Neuronal stem cell (in vitro differentiated cells): ENCODE measurements around the gene VAMP7. TPM values are rescaled to one million over a fixed set of nuclear protein-coding genes. Genes with fewer than 3 reads are reported as not detected.
"Not testable (repeated sequence)": the region's sequence is repeated elsewhere in the genome, so short reads cannot be mapped to it uniquely, and the experiment has no call there.

Source experiments
- DNase-seq: peaks from one replicate; pipeline ENCODE4 v3.0.0-alpha.2; 2013; ENCODE audit warnings: low spot score
- H2AFZ ChIP-seq: one replicate; pipeline ENCODE4 v1.6.1; 2013; ENCODE audit warnings: mild to moderate bottlenecking, low read length, inconsistent platforms
- H2AK5ac ChIP-seq: 2 replicates; pipeline ENCODE4 v1.6.1; 2013; ENCODE audit warnings: low read depth, mild to moderate bottlenecking, inconsistent platforms, low read length, moderate library complexity, mixed read lengths
- H2BK120ac ChIP-seq: 2 replicates; pipeline ENCODE4 v1.6.1; 2013; ENCODE audit warnings: low read depth, mild to moderate bottlenecking, inconsistent platforms, low read length, moderate library complexity, mixed read lengths
- H2BK12ac ChIP-seq: one replicate; pipeline ENCODE4 v1.6.1; 2013; ENCODE audit warnings: low read length, inconsistent platforms
- H2BK15ac ChIP-seq: 2 replicates; pipeline ENCODE4 v1.6.1; 2013; ENCODE audit warnings: mild to moderate bottlenecking, low read length, inconsistent platforms, mixed read lengths
- H2BK5ac ChIP-seq: one replicate; pipeline ENCODE4 v1.6.1; 2013; ENCODE audit warnings: inconsistent platforms, mild to moderate bottlenecking, low read length, moderate library complexity
- H3K14ac ChIP-seq: one replicate; pipeline ENCODE4 v1.6.1; 2013; ENCODE audit warnings: low read length, inconsistent platforms
- H3K18ac ChIP-seq: 2 replicates; pipeline ENCODE4 v1.6.1; 2013; ENCODE audit warnings: low read length, inconsistent platforms
- H3K23ac ChIP-seq: 2 replicates; pipeline ENCODE4 v1.6.1; 2013; ENCODE audit warnings: low read depth, mild to moderate bottlenecking, mixed read lengths, low read length, inconsistent platforms; ENCODE audit not compliant: poor library complexity
- H3K27ac ChIP-seq: replicated peaks from 3 replicates; pipeline ENCODE4 v1.5.1; 2013; ENCODE audit warnings: low read length, inconsistent platforms
- H3K27me3 ChIP-seq, 3 experiments: 2 replicates each; pipeline ENCODE4 v1.6.1; 2013; ENCODE audit warnings: low read length in 3 of 3, mild to moderate bottlenecking in 2 of 3, inconsistent platforms in 1 of 3, low read depth in 1 of 3, mixed read lengths in 1 of 3, moderate library complexity in 1 of 3; ENCODE audit not compliant: control insufficient read depth in 3 of 3, insufficient read depth in 3 of 3
- H3K36me3 ChIP-seq, 2 donors: replicated peaks in 1 of 2; 2 replicates each; pipeline ENCODE4 v1.6.1; 2013; ENCODE audit warnings: low read length in 2 of 2; ENCODE audit not compliant: control insufficient read depth in 2 of 2, insufficient read depth in 2 of 2
- H3K4ac ChIP-seq: 2 replicates; pipeline ENCODE4 v1.6.1; 2013; ENCODE audit warnings: inconsistent platforms, mild to moderate bottlenecking, low read length, moderate library complexity
- H3K4me1 ChIP-seq, 2 donors: 1 replicate in 1 of 2; 2 replicates in 1 of 2; pipeline ENCODE4 v1.6.1; 2013; ENCODE audit warnings: low read length in 2 of 2, low read depth in 1 of 2; ENCODE audit not compliant: control insufficient read depth in 2 of 2, insufficient read depth in 1 of 2
- H3K4me2 ChIP-seq: one replicate; pipeline ENCODE4 v1.6.1; 2013; ENCODE audit warnings: mild to moderate bottlenecking, low read length, inconsistent platforms; ENCODE audit not compliant: insufficient read depth, poor library complexity, severe bottlenecking
- H3K4me3 ChIP-seq, 2 donors: 2 replicates each; pipeline ENCODE4 v1.5.1; 2013; ENCODE audit warnings: low read length in 2 of 2, mild to moderate bottlenecking in 2 of 2, inconsistent platforms in 1 of 2, moderate library complexity in 1 of 2
- H3K79me1 ChIP-seq: one replicate; pipeline ENCODE4 v1.6.1; 2013; ENCODE audit warnings: low read depth, mild to moderate bottlenecking, inconsistent platforms, low read length, moderate library complexity
- H3K9ac ChIP-seq: one replicate; pipeline ENCODE4 v1.6.1; 2013; ENCODE audit warnings: mild to moderate bottlenecking, low read depth, low read length, inconsistent platforms; ENCODE audit not compliant: poor library complexity
- H3K9me3 ChIP-seq, 2 donors: replicated peaks in 1 of 2; 2 replicates each; pipeline versions ENCODE3 to v1.6.1; 2013; ENCODE audit warnings: low read length in 2 of 2, mild to moderate bottlenecking in 2 of 2, inconsistent platforms in 1 of 2, low read depth in 1 of 2, mixed read lengths in 1 of 2, moderate library complexity in 1 of 2; ENCODE audit not compliant: control insufficient read depth in 2 of 2, insufficient read depth in 1 of 2
- H4K8ac ChIP-seq: one replicate; pipeline ENCODE4 v1.6.1; 2013; ENCODE audit warnings: low read depth, mild to moderate bottlenecking, inconsistent platforms, low read length, moderate library complexity
- H4K91ac ChIP-seq: one replicate; pipeline ENCODE4 v1.6.1; 2013; ENCODE audit warnings: low read length, low read depth, mild to moderate bottlenecking, inconsistent platforms; ENCODE audit not compliant: poor library complexity
- WGBS, 2 donors: extraction: QIAGEN DNeasy Blood & Tissue Kit; methylation state at CpG; one replicate each; pipeline ENCODE4 v1.1.7; 2013; ENCODE audit warnings: missing lambda C conversion rate in 2 of 2, mixed read lengths in 1 of 2; ENCODE audit not compliant: insufficient read length in 2 of 2, insufficient replicate concordance in 1 of 2; ENCODE audit errors: extremely low coverage in 2 of 2; 5-methylcytosine and 5-hydroxymethylcytosine counted together
- polyA plus RNA-seq, 2 experiments: library from polyadenylated mRNA; stranded (reverse); fragments of 200-250 nt; gene quantifications; one replicate each; pipeline ENCODE4 v1.2.3, GENCODE V29; 2013

The VAMP7 gene
- 22.5 TPM for polyA plus RNA-seq (2013, experiment 1 of 2)
- polyA plus RNA-seq (2013, experiment 2 of 2), result 21.7 TPM

- H3K14ac ChIP-seq, result no peak within 1 kb of the TSS
- no peaks in the 10 kb centered on the region for H3K79me1 ChIP-seq
- peak within 1 kb of the TSS; percentile 26 for H3K23ac ChIP-seq
- peak; percentile 67 for DNase-seq
- H2AFZ ChIP-seq, result peak within 1 kb of the TSS; percentile 85
- H3K27ac ChIP-seq, result no peak within 1 kb of the TSS
- peaks cover 0 to 3% (median 0%) of the 10 kb centered on the region in 3 experiments for H3K27me3 ChIP-seq
- WGBS, 2 donors, result no CpG with 5 or more reads among the region's 48 CpGs
- no peak within 1 kb of the TSS for H4K8ac ChIP-seq
- H2BK120ac ChIP-seq, result no peak within 1 kb of the TSS
- H2AK5ac ChIP-seq, result no peak within 1 kb of the TSS
- H3K4me3 ChIP-seq, result peak within 1 kb of the TSS; percentile 68 to 98
- no peak within 1 kb of the TSS for H2BK15ac ChIP-seq
- no peak within 1 kb of the TSS for H4K91ac ChIP-seq
- H2BK5ac ChIP-seq, result no peak within 1 kb of the TSS
- peak within 1 kb of the TSS; percentile 57 for H3K4me2 ChIP-seq
- H3K4ac ChIP-seq, result no peak within 1 kb of the TSS
- H3K36me3 ChIP-seq, result no peaks in the 10 kb centered on the region
- H3K9ac ChIP-seq, result peak within 1 kb of the TSS; percentile 79
- H3K18ac ChIP-seq, result no peak within 1 kb of the TSS
- no peaks in the 10 kb centered on the region for H3K4me1 ChIP-seq
- H2BK12ac ChIP-seq, result no peak within 1 kb of the TSS
- H3K9me3 ChIP-seq, result peaks cover 0 to 5% of the 10 kb centered on the region in 2 donors
These were observed at the start of gene VAMP7 for GRCh38 chrX:155881158-155881993. VAMP7 (plus strand) TSS chrX:155881345; CDS start chrX:155889467, 8,122 bp downstream.

GRCh38 chrX:155841232-155841631 lies 39.9 kb upstream of the VAMP7 start:
- Histone ChIP-seq H3K79me1 (no peaks in the 10 kb centered on the region), H3K27me3 (no peaks in the 10 kb centered on the region), H2BK120ac (no peak overlapping the region), H2AFZ (no peak overlapping the region), H4K8ac (no peak overlapping the region), H3K23ac (no peak overlapping the region), H3K9me3 (no peaks in the 10 kb centered on the region), H3K27ac (no peak overlapping the region), H3K4me2 (no peak overlapping the region), H3K9ac (no peak overlapping the region), H2AK5ac (no peak overlapping the region), H2BK12ac (no peak overlapping the region), H2BK15ac (no peak overlapping the region), H4K91ac (no peak overlapping the region), H3K4ac (no peak overlapping the region), H3K36me3 (no peaks in the 10 kb centered on the region), H3K4me1 (no peaks in the 10 kb centered on the region), H3K4me3 (no peak overlapping the region), H3K18ac (no peak overlapping the region), H3K14ac (no peak overlapping the region), H2BK5ac (no peak overlapping the region)
- no peak for DNase-seq
- WGBS, 2 donors, result no CpG with 5 or more reads among the region's 3 CpGs

GRCh38 chrX:155851786-155852185 lies 29.4 kb upstream of the VAMP7 start:
- not testable (repeated sequence) for H3K9ac ChIP-seq, H2BK120ac ChIP-seq, H2AFZ ChIP-seq, H3K27ac ChIP-seq, H3K27me3 ChIP-seq, H3K79me1 ChIP-seq, H3K4me2 ChIP-seq, H4K91ac ChIP-seq, H4K8ac ChIP-seq, H3K4ac ChIP-seq, H3K4me3 ChIP-seq, H2BK5ac ChIP-seq, DNase-seq, H2BK12ac ChIP-seq, H3K9me3 ChIP-seq, H3K4me1 ChIP-seq, H3K23ac ChIP-seq, H3K36me3 ChIP-seq, H3K14ac ChIP-seq, H3K18ac ChIP-seq, H2BK15ac ChIP-seq, H2AK5ac ChIP-seq
- no CpG with 5 or more reads among the region's 2 CpGs for WGBS, 2 donors

- no peak for DNase-seq
- Histone ChIP-seq H3K14ac (no peak overlapping the region), H2BK15ac (no peak overlapping the region), H3K79me1 (no peaks in the 10 kb centered on the region), H3K18ac (no peak overlapping the region), H3K27ac (no peak overlapping the region), H3K4me2 (no peak overlapping the region), H3K36me3 (peaks cover 0 to 2% of the 10 kb centered on the region in 2 donors), H3K27me3 (no peaks in the 10 kb centered on the region), H2AFZ (no peak overlapping the region), H2BK12ac (no peak overlapping the region), H3K9ac (no peak overlapping the region), H3K9me3 (peaks cover 0 to 3% of the 10 kb centered on the region in 2 donors), H2BK120ac (no peak overlapping the region), H3K4ac (no peak overlapping the region), H3K4me1 (no peaks in the 10 kb centered on the region), H3K23ac (no peak overlapping the region), H2AK5ac (no peak overlapping the region), H4K91ac (no peak overlapping the region), H3K4me3 (no peak overlapping the region), H2BK5ac (no peak overlapping the region), H4K8ac (no peak overlapping the region)
- no CpG with 5 or more reads among the region's 1 CpG for WGBS, 2 donors
These were observed 23.6 kb upstream of the VAMP7 start for GRCh38 chrX:155857561-155857960.
